Suppressor macrophage treated with lipopolysaccharide for 1 hour (primary cell): ENCODE results near the gene DEFB124.

Source experiments
- DNase-seq, 3 donors: peaks; one replicate each; pipeline ENCODE4 v3.0.0-alpha.2; 2020 to 2022

DEFB124 gene, protein sequence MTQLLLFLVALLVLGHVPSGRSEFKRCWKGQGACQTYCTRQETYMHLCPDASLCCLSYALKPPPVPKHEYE

DNA sequence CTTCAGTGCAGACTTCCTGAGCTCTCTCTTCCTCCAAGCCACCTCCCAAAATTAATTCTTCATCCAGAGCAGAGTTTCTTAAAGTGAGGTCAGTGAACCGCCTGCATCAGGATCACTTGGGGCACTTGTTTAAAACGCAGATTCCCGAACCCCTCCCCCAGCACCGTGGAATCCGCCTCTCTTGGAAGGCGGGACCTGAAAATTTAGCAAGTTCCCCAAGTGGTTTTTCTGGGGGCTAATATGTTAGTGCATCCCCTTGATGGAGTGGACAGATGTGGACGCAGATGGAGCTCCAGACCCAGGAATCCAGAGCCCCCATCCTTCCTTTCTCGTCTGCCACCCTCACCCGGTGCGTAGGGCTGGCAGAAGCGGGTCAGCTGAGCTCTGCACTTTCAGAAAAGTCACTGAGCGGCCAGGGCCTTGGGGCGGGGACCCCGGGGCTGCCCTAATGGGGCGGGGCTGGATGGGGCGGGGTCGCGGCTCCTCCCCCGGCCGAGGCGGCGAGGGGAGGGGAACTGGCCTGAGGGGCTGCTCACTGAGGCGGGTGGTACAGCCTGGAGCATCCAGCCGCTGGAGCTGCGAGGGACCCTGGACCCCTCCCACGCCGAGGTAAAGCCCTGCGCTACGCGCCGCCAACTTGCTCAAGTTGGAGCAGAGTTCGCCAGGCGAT lies at the start of gene DEFB124, which contains the start of gene REM1:
Gene DEFB124 (minus strand): TSS at position 370 of the 670 bp plus-strand sequence. CDS start 2,114 bp downstream, outside the sequence.
Gene REM1 (plus strand): TSS at position 531 of the 670 bp plus-strand sequence. CDS start 1,158 bp downstream, outside the sequence.
- peak in 1 of 3 donors; percentile 36 for DNase-seq

DNA sequence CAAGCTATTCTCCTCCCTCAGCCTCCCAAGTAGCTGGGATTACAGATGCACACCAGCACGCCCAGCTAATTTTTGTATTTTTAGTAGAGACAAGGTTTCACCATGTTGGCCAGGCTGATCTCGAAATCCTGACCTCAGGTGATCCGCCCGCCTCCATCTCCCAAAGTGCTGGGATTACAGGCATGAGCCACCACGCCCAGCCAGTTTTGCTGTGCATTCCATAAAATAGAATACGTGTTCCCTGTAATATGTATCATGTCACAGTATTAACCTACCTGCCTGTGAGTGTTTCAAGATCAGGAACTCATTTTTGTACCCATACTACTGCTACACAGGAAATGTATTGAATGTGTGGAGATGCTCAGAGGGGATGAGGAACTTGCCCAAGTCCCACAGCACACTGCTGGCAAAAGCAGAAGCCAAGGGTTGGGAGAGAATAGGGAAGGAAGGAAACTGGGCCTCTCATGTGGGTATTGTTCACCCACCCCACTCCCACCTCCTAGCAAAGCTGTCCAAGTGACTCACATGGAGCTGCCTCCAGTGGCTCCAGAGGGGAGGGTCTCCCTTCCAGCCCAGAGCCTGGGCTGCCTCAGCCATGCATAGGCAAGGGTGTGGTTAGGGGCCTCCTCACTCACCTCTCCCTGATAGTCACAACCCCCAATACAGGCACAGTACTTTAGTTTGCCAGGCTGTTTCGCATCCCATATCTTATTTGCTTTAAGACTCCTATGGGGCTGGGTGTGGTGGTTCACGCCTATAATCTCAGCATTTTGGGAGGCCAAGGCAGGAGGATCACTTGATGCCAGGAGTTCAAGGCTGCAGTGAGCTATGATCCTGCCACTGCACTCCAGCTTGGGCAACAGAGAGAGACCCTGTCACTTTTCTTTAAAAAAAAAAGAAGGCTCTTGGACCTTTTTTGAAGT lies 48.7 kb upstream of the DEFB124 start:
- DNase-seq, result peak; percentile 92 to 96 (median 94)

DNA sequence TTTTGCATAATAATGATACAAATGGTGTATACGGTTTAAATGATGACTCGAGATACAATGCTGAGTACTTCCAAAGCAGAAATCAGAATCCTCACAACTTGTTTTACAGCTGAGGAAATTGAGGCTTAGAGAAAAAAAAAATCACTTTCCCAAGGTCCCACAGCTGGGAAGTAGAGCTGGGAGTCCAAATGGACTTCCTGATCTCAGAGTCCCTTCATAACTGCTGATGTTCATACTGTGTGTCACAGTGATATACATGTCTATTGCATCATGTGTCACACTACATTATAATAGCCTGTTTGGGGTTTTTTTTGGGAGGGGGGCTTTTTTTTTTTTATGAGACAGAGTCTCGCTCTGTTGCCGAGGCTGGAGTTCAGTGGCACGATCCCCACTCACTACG lies 47.8 kb upstream of the DEFB124 start:
- DNase-seq, result peak; percentile 57 to 89 (median 79)

DNA sequence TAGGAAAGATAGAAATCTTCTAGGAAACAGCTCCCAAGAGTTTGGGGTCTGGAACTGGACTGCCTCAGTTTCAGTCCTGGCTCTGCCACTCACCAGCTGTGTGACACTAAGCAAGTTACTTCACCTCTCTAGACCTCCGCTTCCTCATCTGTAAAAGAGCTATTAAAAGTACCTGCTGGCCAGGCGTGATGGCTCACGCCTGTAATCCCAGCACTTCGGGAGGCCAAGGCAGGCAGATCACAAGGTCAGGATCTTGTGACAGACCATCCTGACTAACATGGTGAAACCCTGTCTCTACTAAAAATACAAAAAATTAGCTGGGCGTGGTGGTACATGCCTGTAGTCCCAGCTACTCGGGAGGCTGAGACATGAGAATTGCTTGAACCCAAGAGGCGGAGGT lies 46.3 kb upstream of the DEFB124 start:
- DNase-seq, result peak; percentile 49 to 53 (median 49)

DNA sequence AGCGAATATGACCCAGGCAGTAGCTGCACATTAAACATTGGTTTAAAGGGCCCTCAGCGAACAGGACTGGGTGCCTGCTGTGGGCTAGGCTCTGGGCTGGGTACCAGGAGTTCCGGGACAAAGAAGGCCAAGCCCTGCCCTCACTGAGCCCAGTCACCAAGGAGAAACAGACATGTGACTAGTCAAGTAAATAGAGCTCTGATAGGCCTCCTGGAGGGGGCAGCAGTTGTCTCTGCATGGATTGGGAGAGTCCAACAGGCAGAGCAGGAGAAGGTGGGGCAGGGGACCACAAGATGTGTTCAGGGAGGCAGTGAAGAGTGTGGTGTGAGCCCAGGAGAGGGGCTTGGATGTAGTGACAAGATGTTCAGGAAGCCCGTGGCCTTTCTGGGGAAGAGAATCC lies 42.4 kb upstream of the DEFB124 start:
- peak; percentile 74 to 83 (median 80) for DNase-seq

DNA sequence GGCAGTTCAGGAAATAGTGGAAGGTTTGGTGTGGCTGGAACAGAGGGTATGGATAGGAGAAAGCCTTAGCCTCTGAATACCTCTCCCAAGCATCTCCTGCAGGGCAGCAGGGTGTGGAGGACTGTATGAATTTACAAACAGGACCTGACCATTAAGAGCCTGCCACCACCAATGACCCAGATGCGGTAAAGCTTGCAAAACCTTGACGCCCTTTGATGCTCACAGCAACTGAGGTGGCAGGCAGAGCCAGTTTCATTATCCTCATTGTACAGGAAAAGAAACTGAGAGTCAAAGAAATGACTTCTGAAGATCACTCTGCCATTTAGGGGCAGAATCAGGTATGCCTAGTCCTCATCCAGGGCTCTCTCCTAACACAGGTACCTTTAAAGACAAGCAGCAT lies 41.7 kb upstream of the DEFB124 start:
- no peak for DNase-seq

DNA sequence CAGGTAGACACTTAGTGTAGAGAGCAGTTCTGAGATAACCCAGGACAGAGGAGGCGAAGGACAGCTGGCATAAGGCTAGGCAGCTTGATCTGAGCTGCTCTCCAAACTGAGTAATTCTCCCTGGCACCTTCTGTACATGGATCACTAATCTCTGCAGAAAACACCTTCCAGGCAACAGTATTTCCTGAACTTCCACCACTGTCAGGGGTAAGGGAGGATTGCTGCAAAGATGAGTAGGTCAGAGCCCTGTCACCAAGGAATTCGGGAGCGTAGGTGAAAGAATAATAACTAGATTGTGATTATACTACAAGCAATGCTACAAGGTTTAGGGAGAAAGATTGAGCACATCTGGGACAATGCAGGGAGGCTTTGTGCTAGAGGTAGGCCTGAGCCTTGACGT lies 41.2 kb upstream of the DEFB124 start:
- no peak for DNase-seq

DNA sequence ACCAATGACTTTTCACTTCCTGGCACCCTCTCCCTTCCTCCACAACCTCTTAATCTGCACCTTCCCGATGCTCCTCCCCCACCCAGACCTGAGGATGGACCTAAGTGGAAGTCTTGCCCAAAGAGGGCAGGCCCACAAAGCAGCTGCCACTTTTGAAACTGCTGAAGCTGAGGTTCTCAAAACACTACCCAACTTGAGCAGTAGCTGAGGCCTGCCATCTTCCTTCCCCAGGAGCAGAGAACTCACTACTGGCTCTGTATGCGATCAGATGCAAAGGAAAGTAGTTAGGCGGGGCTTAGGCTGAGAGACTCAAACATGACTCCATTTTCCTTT lies 40.8 kb upstream of the DEFB124 start:
- peak in 1 of 3 donors; percentile 14 for DNase-seq

DNA sequence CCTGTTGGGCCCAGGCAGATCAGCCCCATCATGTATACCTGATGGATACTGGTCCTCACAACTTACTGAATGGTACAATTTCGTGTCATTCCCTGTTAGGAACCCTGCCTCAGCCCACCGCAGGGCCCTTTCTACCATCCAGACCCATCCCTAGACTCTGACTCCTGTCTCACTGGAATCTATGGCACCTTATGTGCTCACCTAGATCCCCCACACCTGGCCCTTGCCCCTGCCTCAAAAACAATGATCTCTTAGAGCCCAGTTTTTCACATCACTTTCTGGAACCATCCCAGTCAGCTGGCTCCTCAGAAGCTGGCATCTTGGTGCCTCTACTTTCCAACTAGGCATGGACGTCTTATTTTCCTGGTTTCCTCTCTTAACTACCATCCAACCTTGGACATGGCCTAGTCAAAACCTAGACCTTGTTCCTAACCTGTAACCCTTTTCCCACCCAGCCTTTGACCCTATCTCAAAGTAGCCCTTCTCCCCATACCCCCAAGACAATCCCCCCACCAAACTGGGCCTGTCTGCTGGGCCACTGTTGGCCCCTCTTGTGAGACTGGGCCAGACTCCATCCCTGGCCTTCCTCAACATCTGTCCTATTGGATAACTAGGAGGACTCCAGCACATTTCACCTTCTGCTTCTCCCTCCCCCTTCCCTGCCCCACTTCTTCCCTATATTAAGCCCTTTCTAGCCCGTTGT lies 40.3 kb upstream of the DEFB124 start:
- DNase-seq, result no peak

DNA sequence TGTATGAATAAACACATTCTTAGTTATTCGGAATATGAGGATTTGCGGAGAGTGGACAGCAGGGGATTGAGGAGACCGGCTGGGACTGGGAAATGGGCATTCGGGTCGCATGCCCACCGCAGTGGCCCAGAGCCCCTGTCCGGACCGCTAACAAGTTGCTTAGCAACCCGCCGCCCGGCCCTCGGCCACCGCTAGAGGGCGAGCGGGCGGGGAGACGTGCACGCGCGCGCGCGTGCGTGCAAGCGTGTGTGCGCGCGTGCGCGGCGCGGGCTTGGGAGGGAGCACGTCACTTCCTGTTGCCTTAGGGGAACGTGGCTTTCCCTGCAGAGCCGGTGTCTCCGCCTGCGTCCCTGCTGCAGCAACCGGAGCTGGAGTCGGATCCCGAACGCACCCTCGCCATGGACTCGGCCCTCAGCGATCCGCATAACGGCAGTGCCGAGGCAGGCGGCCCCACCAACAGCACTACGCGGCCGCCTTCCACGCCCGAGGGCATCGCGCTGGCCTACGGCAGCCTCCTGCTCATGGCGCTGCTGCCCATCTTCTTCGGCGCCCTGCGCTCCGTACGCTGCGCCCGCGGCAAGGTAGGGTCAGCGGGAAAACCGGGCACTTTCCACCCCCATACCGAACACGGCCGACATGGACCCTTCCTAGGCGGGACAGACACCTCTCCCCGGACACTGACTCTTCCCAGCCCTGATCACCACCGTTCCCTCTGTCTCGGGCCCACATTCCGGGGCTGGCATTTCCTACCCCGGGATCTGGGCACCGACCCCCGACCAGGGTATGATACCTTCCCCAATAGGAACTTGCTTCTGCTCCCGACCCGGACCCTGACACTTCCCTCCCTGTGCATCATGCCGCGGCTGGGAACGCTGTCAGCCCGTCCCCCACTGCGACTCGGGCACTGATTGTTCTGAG lies 39.5 kb upstream of the DEFB124 start, which contains the start of gene HM13:
Gene HM13 (plus strand): TSS at position 289 of the 918 bp plus-strand sequence. CDS start 110 bp downstream, at position 399.
- peak; percentile 96 to 100 (median 98) for DNase-seq

DNA sequence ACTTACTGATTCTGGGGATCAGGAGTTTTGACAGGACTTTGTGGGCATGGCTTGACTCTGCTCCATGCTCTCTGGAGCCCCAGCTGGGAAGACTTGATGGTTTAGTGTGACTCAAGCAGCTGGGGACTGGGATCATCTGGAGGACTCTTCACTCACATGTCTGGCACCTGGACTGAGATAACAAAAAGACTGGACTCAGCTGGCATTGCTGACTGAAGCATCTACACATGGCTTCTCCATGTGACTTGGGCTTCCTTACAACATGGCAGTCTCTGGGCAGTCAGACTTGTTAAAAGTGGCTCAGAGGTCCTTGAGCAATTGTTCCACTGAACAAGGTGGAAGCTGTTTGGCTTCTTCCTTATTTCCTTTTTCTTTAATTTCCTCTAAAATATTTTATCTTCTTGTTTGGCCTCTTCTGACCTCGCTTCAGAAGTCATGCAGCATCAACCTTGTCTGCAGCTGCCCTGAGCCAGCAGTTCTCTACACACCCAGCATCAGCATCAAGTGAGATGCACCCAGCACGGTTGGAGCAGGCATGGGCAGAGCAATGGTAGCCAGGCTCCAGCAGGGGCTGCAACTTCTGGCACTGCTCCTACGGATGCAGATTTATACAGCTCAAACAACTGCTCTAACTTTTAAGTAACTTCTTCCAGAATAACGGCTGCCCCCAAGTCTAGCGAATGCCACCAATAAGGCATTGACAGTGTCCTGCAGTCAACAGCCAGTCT lies 33.8 kb upstream of the DEFB124 start:
- no peak for DNase-seq

DNA sequence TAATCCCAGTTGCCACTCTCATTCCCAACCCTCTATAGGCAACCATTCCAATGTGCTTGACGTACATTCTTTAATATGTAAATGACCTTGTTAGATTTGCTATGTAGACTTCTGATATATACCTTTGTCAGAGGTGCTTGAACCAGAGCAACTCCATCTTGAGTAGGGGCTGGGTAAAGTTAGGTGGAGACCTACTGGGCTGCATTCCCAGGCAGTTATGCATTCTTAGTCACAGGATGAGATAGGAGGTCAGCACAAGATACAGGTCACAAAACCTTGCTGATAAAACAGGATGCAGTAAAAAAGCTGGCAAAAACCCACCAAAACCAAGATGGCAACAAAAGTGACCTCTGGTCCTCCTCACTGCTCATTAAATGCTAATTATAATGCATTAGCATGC lies 31.0 kb upstream of the DEFB124 start:
- no peak for DNase-seq

DNA sequence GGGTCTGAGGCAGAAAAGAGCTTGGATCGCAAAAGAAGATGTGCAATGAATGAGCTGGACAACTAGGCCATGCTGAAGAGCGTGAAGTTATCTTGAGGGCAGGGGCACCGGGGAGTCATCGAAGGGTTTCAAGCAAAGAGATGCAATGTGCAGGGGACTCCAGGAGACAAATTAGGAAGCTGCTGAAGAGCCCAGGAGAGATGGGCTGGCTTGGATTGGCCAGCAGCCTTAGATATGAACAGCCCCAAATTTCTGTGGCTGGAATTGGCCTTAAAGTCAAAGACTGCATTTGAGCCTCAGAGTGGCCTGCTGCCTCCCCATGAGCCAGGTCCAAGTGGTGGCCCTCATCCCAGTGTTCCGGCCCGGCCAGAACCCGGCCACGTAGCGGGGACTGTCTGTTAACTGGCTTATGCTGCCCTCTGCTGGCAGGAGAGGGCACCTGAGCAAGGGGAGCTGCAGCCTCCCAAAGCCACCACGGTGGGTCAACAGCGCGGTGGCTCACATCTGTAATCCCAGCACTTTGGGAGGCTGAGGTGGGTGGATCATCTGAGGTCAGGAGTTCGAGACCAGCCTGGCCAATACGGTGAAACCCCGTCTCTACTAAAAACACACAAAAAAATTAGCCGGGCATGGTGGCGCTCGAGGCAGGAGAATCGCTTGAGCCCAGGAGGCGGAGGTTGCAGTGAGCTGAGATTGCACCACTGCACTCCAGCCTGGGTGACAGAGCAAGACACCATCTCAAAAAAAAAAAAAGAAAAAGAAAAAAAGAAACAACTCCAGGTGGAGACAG lies 28.2 kb upstream of the DEFB124 start:
- DNase-seq, result peak; percentile 90 to 94 (median 94)

DNA sequence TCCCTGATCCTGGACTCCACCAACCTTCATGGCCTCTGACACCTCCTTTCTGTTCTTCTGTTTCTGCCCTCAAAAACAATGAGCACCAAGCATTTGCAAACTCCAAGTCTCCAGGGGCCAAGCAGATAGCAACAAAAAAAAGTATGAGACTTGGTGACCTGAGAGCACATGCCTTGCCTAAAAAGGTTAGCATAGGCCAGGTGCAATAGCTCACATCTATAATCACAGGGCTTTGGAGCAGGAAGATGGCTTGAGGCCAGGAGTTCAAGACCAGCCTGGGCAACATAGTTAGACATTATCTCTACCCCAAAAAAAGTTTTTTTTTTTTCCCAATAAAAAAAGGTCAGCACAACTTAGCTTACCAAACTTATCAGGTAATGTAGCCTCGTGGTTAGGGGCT lies 25.6 kb upstream of the DEFB124 start:
- DNase-seq, result no peak

DNA sequence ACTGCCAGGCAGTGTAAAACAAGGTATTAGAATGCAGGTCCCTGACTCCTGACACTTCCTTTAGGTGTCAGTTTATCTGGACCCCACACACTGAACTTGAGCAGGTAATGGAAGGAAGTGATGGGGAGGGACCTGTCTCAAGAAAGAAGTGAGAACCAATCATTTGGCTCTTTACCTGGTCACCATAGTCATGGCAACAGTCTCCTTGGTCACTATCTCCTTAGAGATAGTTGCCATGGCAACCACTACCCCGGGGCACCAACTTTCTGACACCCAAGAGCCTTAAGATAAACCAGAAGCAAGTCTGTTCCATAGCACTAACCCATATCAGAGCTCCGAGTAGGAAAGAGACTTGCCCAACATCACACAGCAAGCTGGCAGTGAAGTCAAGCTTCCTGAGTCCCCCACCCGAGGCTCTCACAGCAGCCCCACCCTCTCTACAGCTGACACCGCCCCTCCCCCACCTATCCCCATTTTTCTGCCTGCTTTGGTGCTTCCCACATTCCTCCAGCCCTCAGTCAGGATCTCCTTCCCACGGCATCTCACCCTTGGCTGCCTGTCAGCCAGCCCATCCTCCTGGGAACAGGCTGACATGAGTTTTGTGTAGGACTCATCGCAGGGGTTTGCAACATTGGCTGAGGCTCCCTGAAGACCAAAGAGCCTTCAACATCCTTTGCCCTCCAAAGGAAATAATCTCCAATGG lies 23.1 kb upstream of the DEFB124 start:
- no peak for DNase-seq

DNA sequence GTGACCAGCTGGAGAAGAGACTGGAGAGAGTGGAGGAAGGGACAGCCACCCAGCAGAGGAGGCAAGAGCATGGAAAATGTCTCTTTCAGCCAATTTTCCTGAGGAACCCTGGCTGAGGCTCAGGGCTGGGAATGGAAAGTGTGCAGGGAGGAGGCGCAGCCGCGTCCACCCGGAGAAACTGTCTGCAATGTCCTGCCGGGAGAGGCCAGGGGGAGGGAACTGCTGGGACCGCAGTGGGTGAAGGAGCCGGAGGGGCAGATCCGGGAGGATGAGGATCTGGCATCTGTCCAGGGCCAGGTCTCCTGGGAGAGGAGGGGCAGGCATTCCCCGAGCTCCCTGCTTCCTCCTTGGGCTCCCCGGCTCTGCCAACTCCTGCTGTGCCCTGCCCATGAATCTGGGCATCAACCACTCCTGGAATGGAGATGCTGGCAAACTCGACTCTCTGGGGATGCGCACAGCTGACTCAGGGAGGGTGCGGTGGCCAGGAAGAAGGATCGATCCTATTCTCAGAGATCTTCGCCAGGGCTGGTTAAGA lies 21.9 kb upstream of the DEFB124 start:
- no peak for DNase-seq

DNA sequence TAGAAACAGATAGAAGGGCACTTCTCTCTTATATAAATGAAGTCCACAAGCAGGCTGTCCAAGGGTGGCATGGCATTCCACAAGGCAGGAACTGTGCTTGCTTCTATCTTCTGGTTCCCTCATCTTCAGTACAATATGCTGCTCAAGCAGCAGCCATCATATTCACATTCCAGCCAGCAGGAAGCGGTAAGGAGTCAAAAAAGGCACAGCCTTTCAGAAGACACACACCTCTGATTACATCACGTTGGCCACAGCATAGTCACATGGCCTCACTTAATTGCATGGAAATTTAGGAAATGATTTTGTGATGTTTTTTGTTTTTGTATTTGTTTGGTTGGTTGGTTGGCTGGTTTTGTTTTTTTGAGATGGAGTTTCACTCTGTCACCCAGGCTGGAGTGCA lies 19.2 kb upstream of the DEFB124 start:
- peak in 1 of 3 donors; percentile 32 for DNase-seq

DNA sequence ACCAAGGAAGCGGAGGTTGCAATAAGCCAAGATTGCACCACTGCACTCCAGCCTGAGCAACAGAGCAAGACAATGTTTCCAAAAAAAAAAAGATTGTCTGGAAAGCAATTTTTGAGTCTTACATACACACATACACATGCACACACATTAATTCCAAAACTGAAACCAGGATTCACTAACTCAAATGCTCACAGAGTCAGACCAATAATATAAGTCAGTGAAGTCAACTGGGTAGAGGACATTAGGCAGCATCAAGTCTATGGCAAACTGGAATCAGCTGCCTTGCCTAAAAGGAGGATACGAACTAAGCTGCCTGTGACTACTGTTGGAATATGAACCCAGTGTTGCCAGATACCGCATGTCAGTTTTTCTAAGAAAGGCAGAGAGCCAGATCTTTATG lies 15.8 kb upstream of the DEFB124 start:
- no peak for DNase-seq

DNA sequence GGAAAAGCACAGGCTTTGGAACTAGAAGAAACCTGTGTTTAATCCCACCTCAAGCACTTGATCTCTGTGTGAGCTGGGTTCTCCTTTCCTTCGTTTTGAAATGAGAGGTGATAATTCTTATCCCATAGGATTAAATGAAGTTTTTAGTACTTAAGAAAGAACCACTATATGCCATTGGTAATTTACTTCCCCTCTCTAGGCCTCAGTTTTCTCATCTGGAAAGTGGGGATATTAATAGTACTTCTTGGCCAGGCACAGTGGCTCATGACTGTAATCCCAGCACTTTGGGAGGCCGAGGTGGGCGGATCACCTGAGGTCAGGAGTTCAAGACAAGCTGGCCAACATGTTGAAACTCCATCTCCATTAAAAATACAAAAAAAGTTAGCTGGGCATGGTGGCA lies 14.2 kb upstream of the DEFB124 start:
- no peak for DNase-seq
